NB4 (cell line): ENCODE measurements around the gene NIPAL3.

Source experiments
- CTCF ChIP-seq: IDR thresholded peaks from one replicate; pipeline ENCODE4 v1.5.1; 2012; ENCODE audit warnings: low read depth, low read length
- POLR2A ChIP-seq: IDR thresholded peaks from 2 replicates; pipeline ENCODE4 v1.6.1; 2011; ENCODE audit warnings: mild to moderate bottlenecking; ENCODE audit not compliant: insufficient read length; ENCODE audit errors: extremely low read depth

GRCh38 chr1:24514946-24515345, 99.3 kb downstream of the NIPAL3 start:
- no peak for TF ChIP-seq CTCF
- TF ChIP-seq POLR2A = no peak
